GM18505 (cell line): Measurements from ENCODE around the gene PUS1.

Source experiments
- ATAC-seq: cut with Tn5 transposase; IDR thresholded peaks from one replicate; pipeline ENCODE4 v1.9.1; 2021; ENCODE audit not compliant: unreplicated experiment
- POLR2A ChIP-seq: IDR thresholded peaks from 4 replicates; pipeline ENCODE4 v1.6.1; 2011; ENCODE audit warnings: borderline replicate concordance; ENCODE audit not compliant: insufficient read depth, insufficient read length; ENCODE audit errors: extremely low read depth

The PUS1 gene

GRCh38 chr12:131896080-131896810 lies 32.8 kb upstream of the PUS1 start:
- peak; percentile 35 for TF ChIP-seq POLR2A
- peak; percentile 61 for ATAC-seq

- TF ChIP-seq POLR2A = no peak
- no peak for ATAC-seq
These were observed 32.2 kb upstream of the PUS1 start for GRCh38 chr12:131896811-131897270.

DNA sequence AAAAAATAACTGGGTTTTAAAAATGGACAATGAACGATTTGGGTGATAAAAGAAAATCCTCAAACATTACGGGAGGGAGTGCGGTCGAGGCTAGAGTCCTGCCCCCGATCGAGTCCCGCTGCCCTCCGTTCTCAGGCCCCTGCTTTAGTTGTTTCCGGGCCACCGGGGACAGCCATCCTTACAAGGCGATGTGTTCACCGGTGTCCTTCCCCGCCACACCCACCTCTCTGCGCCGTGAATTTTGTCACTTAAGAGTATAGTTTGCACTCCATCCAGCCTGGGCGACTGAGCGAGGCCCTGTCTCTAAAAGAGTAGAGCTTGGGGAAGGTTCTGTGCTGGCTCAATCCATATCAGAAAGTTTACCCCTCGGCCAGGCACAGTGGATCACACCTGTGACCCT lies 31.8 kb upstream of the PUS1 start:
- no peak for ATAC-seq
- no peak for TF ChIP-seq POLR2A

GRCh38 chr12:131897875-131898274 lies 31.2 kb upstream of the PUS1 start:
- no peak for TF ChIP-seq POLR2A
- no peak for ATAC-seq

DNA sequence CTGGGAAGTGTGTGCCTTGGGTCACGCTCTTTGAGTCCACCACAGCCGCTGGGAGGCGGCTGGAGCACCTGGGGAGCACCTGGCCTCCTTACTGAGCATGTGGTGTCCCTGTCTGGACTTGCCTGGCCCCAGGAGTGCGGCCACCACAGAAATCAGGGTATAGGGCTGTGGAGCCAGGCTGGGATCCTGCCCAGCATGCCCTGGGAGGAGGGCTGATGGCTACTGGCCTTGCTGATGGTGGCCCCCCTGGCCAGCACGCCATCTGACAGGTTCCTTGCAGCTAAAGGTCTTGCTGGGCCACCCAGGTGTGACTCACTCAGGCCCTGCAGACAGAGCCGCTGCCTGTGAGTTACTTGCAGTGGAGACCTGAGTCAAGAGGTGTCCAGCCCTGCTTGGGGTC lies 28.7 kb upstream of the PUS1 start:
- ATAC-seq = no peak
- TF ChIP-seq POLR2A = no peak

- TF ChIP-seq POLR2A = no peak
- no peak for ATAC-seq
These were observed 27.4 kb upstream of the PUS1 start for GRCh38 chr12:131901431-131902331.

DNA sequence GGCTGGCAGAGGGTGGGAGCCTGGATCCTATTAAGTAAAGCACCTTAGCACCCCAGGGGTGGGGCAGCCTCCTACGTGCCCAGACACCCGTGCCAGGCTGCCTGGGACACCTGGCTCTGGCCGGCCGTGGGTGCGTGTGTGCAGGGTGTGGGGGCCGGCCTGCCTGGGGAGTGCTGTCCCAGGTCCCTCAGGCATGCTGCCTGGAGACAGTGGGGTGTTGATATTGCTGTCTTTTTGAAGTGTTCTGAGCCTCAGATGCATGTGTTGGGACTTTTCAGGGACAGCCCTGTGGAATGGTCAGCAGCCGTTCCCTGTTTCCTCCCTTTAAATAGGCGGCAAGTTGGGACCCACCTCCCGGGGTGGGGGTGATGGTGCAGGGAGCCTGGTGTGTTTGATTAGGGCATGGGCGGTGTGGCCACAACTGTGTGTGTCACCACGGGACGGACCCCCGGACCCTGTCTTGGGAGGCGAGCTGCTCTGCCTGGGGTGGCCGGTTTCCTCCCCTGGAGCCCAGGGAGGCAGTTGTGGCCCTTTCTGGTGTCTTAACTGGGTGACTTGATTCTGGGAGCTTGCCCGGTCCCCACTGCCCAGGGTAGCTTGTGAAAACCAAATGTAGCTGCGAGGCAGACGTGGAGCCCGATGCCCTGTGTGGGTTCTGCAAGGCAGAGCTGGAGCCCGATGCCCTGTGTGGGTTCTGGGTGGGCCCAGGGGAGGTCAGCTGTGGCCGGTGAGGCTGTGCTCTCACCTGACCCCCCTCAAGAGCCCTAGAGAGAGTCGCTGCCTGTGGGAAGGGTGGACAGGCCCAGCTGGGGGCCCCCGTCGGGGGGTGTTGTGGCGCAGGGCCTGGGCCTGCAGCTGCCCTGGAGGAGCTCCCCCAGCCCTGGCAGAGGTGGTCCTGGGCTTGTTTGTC lies 26.5 kb upstream of the PUS1 start:
- ATAC-seq = no peak
- TF ChIP-seq POLR2A = no peak

GRCh38 chr12:131903270-131904255 lies 25.5 kb upstream of the PUS1 start:
- no peak for ATAC-seq
- no peak for TF ChIP-seq POLR2A

GRCh38 chr12:131904346-131904745 lies 24.7 kb upstream of the PUS1 start:
- no peak for ATAC-seq
- TF ChIP-seq POLR2A = no peak

DNA sequence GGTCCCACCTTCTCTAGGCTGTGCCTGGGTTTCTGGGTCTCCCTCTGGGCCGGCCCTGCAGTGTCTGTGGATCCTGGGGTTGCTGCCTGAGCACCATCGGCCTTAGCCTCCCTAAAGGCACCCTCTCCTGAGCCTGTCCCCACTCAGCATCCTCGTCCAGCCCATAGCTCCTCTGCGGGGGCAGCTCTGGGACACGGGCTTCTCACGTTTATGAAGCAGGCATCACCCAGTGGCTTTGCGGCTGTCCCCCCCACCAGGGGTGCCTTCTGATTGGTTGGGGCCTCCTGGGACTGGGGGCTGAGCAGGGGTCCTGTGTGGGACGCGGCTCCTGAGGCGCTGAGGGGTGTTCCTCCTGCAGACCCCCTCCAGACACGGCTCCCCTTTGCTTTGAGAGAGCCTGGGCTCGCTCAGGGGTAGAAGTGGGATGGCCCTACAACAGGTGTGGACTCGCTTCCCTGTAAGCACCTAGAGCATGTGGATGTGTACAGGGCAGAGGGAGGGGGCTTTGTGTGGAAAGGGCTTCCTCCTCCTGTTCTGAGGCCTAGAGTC lies 23.9 kb upstream of the PUS1 start:
- ATAC-seq = no peak
- TF ChIP-seq POLR2A = no peak

DNA sequence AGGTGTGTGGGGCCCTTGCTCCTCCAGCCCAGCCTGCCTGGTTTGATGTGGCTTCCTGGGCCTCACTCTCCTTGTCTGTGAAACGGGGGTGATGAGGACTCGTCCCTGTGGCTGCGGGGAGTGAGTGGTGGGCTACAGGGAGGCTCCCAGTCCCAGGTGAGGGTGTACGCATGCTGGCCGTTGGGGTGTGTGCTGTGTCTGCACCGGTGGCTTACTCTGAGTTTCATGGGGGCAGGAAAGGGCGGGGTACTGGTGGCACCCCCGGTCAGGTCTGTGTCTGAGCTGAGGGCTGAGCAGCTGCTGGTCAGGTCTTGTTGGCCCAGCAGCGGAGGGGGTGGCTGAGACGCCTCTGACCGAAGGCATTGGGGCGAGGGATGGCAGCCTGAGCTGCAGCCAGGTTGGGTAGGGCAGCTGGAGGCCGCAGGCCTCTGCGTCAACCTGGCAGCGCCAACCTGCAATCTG lies 23.4 kb upstream of the PUS1 start:
- TF ChIP-seq POLR2A = no peak
- no peak for ATAC-seq
